NCI-H1092 treated with DMSO at 0.1 percent for 48 hours (cell line): ENCODE data around the gene CEP57L1.
A peak's percentile ranks its signal among the peaks of the same experiment; 100 is the strongest.
"Not testable (repeated sequence)": the region's sequence is repeated elsewhere in the genome, so short reads cannot be mapped to it uniquely, and the experiment has no call there.

Experiments
- DNase-seq: peaks from one replicate; lab custom pipeline; 2025; lab: John Stamatoyannopoulos, UW

Gene CEP57L1

GRCh38 chr6:109073344-109074132, 21.8 kb upstream of the CEP57L1 start:
- DNase-seq: peak; percentile 47

- no peak for DNase-seq
Measured at GRCh38 chr6:109074133-109074415, 21.2 kb upstream of the CEP57L1 start.

- DNase-seq: no peak
Measured at GRCh38 chr6:109075934-109076333, 19.4 kb upstream of the CEP57L1 start.

- DNase-seq: no peak
Measured at GRCh38 chr6:109076377-109076776, 18.9 kb upstream of the CEP57L1 start.

GRCh38 chr6:109079981-109080380, 15.3 kb upstream of the CEP57L1 start:
- DNase-seq: no peak

- no peak for DNase-seq
Measured at GRCh38 chr6:109081026-109081425, 14.3 kb upstream of the CEP57L1 start.

- DNase-seq: no peak
Measured at GRCh38 chr6:109081516-109082187, 13.7 kb upstream of the CEP57L1 start.

- DNase-seq: no peak
Measured at GRCh38 chr6:109082188-109082577, 13.1 kb upstream of the CEP57L1 start.

GRCh38 chr6:109083657-109084056, 11.7 kb upstream of the CEP57L1 start:
- DNase-seq: no peak

GRCh38 chr6:109084146-109084545, 11.2 kb upstream of the CEP57L1 start:
- DNase-seq: not testable (repeated sequence)

- DNase-seq: peak; percentile 42
Measured at GRCh38 chr6:109087661-109088264, 7.5 kb upstream of the CEP57L1 start.

- DNase-seq: no peak
Measured at GRCh38 chr6:109088995-109089394, 6.3 kb upstream of the CEP57L1 start.

- no peak for DNase-seq
Measured at GRCh38 chr6:109091314-109092024, 3.8 kb upstream of the CEP57L1 start.

- DNase-seq: no peak
Measured at GRCh38 chr6:109092074-109092473, 3.2 kb upstream of the CEP57L1 start.

GRCh38 chr6:109093732-109094415, 1.4 kb upstream of the CEP57L1 start:
- DNase-seq: no peak

- peak; percentile 78 for DNase-seq
Measured at GRCh38 chr6:109094416-109095035, 781 bp upstream of the CEP57L1 start, which contains the start of gene SESN1. TSS of gene SESN1 (minus strand) at chr6:109094846. CDS start at chr6:109094073, 773 bp downstream.

GRCh38 chr6:109095835-109096084, 453 bp downstream of the CEP57L1 start:
- DNase-seq: no peak

GRCh38 chr6:109096208-109096607, 901 bp downstream of the CEP57L1 start:
- no peak for DNase-seq

- no peak for DNase-seq
Measured at GRCh38 chr6:109097661-109098060, 2.4 kb downstream of the CEP57L1 start.

- DNase-seq: no peak
Measured at GRCh38 chr6:109102762-109103161, 7.5 kb downstream of the CEP57L1 start.

- no peak for DNase-seq
Measured at GRCh38 chr6:109103942-109104341, 8.6 kb downstream of the CEP57L1 start.

GRCh38 chr6:109104512-109104911, 9.2 kb downstream of the CEP57L1 start:
- DNase-seq: no peak
